ENCODE measurements around the gene EYS.

GRCh38 chr6:64945450-64945849 lies 761.6 kb downstream of the EYS start:
- TF ChIP-seq EZH2 (IDR thresholded peaks at IDR 0.05): no peak
- TF ChIP-seq POLR2AphosphoS5 (IDR thresholded peaks at IDR 0.05; ENCODE audit: borderline replicate concordance, low read depth, low read length): no peak

All from SK-N-MC (cell line).